ENCODE data around the gene SLC30A1.

DNA sequence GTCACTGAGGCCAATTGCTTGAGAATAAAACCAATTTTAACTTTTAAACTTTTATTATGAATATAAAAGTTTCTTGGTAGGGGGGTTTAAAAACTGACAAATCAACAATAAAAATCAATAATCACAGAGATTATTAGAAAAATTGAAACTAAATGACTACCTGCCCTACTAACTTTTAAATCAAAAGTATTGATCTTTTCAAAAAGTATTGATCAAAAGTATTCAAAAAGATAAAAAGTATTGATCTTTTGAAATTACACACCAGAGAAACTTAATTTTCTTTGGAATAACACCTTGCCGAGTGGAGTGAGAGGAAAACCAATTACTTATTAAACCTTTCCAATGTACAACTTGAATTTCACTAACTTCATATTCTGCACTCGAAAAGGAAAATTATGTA is 2.2 kb downstream of the SLC30A1 start:
- TF ChIP-seq, protein P1, sequence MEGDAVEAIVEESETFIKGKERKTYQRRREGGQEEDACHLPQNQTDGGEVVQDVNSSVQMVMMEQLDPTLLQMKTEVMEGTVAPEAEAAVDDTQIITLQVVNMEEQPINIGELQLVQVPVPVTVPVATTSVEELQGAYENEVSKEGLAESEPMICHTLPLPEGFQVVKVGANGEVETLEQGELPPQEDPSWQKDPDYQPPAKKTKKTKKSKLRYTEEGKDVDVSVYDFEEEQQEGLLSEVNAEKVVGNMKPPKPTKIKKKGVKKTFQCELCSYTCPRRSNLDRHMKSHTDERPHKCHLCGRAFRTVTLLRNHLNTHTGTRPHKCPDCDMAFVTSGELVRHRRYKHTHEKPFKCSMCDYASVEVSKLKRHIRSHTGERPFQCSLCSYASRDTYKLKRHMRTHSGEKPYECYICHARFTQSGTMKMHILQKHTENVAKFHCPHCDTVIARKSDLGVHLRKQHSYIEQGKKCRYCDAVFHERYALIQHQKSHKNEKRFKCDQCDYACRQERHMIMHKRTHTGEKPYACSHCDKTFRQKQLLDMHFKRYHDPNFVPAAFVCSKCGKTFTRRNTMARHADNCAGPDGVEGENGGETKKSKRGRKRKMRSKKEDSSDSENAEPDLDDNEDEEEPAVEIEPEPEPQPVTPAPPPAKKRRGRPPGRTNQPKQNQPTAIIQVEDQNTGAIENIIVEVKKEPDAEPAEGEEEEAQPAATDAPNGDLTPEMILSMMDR (IDR thresholded peaks at IDR 0.05) = no peak
- no peak for TF ChIP-seq POLR2A (IDR thresholded peaks at IDR 0.05)

Data from adrenal gland (tissue), 5 donors.